ENCODE results near the gene COL23A1. TPM values are rescaled to one million over a fixed set of nuclear protein-coding genes. Genes with fewer than 3 reads are reported as not detected.
A peak's percentile ranks its signal among the peaks of the same experiment; 100 is the strongest.

Gene COL23A1
- total RNA-seq, 2 experiments from 2014 or later: 0.63 to 0.68 TPM

GRCh38 chr5:178473854-178474253 is 116.3 kb downstream of the COL23A1 start:
- Mint-ChIP-seq H3K27me3 (ENCODE audit: low read depth) (no peaks in the 10 kb centered on the region), H3K4me3 (no peak overlapping the region), H3K36me3 (ENCODE audit: low read depth) (no peaks in the 10 kb centered on the region), H3K27ac (no peak overlapping the region), H3K4me1 (ENCODE audit: low read depth) (peaks cover 10% of the 10 kb centered on the region), H3K9me3 (ENCODE audit: insufficient read depth) (no peaks in the 10 kb centered on the region)
- ChIA-PET POLR2A (no interaction called here), CTCF (interaction anchor here (1.2 kb wide), 1 partner anchor 12 kb away, joined by 3 read pairs; no protein-coding TSS in a partner anchor)
- peak; percentile 26 for DNase-seq
- no peak for ATAC-seq

- Mint-ChIP-seq H3K4me1 (ENCODE audit: low read depth) (peaks cover 10% of the 10 kb centered on the region), H3K27me3 (ENCODE audit: low read depth) (no peaks in the 10 kb centered on the region), H3K4me3 (no peak overlapping the region), H3K9me3 (ENCODE audit: insufficient read depth) (no peaks in the 10 kb centered on the region), H3K27ac (no peak overlapping the region), H3K36me3 (ENCODE audit: low read depth) (no peaks in the 10 kb centered on the region)
- POLR2A ChIA-PET: interaction anchor here (0.6 kb wide), 1 partner anchor 791 kb away, joined by 3 read pairs; no protein-coding TSS in a partner anchor
- no peak for ATAC-seq
- CTCF ChIA-PET: interaction anchor here (0.9 to 2.7 kb wide), 2 partner anchors 11 to 19 kb away, joined by 3 to 10 read pairs; no protein-coding TSS in a partner anchor
- no peak for DNase-seq
Measured at GRCh38 chr5:178472138-178472537, 118.1 kb downstream of the COL23A1 start.

GRCh38 chr5:178471711-178472110 is 118.5 kb downstream of the COL23A1 start:
- Mint-ChIP-seq H3K9me3 (ENCODE audit: insufficient read depth) (no peaks in the 10 kb centered on the region), H3K4me1 (ENCODE audit: low read depth) (peaks cover 10% of the 10 kb centered on the region), H3K4me3 (no peak overlapping the region), H3K27ac (no peak overlapping the region), H3K27me3 (ENCODE audit: low read depth) (no peaks in the 10 kb centered on the region), H3K36me3 (ENCODE audit: low read depth) (no peaks in the 10 kb centered on the region)
- DNase-seq (no peak), ATAC-seq (no peak)
- CTCF ChIA-PET: interaction anchor here (0.9 to 2.7 kb wide), 2 partner anchors 11 to 19 kb away, joined by 3 to 10 read pairs; no protein-coding TSS in a partner anchor
- POLR2A ChIA-PET: no interaction called here

- ChIA-PET POLR2A (no interaction called here), CTCF (interaction anchor here (2.7 kb wide), 1 partner anchor 10 kb away, joined by 10 read pairs; no protein-coding TSS in a partner anchor)
Measured at GRCh38 chr5:178470760-178471025, 119.5 kb downstream of the COL23A1 start.

GRCh38 chr5:178469975-178470759 is 120.0 kb downstream of the COL23A1 start:
- H3K9me3 Mint-ChIP-seq (ENCODE audit: insufficient read depth): no peaks in the 10 kb centered on the region
- H3K36me3 Mint-ChIP-seq (ENCODE audit: low read depth): no peaks in the 10 kb centered on the region
- ChIA-PET CTCF (interaction anchor here (2.7 kb wide), 1 partner anchor 9 kb away, joined by 10 read pairs; no protein-coding TSS in a partner anchor), POLR2A (no interaction called here)
- H3K4me3 Mint-ChIP-seq: no peak overlapping the region
- H3K4me1 Mint-ChIP-seq (ENCODE audit: low read depth): peaks cover 10% of the 10 kb centered on the region
- ATAC-seq (no peak), DNase-seq (no peak)
- H3K27me3 Mint-ChIP-seq (ENCODE audit: low read depth): no peaks in the 10 kb centered on the region
- H3K27ac Mint-ChIP-seq: no peak overlapping the region

More at GRCh38 chr5:178470760-178471025, 119.5 kb downstream of the COL23A1 start:
- Mint-ChIP-seq H3K4me3 (no peak overlapping the region), H3K4me1 (ENCODE audit: low read depth) (peaks cover 10% of the 10 kb centered on the region), H3K9me3 (ENCODE audit: insufficient read depth) (no peaks in the 10 kb centered on the region), H3K27me3 (ENCODE audit: low read depth) (no peaks in the 10 kb centered on the region), H3K27ac (no peak overlapping the region), H3K36me3 (ENCODE audit: low read depth) (no peaks in the 10 kb centered on the region)
- no peak for DNase-seq
- no peak for ATAC-seq

GRCh38 chr5:178469011-178469974 is 120.9 kb downstream of the COL23A1 start:
- POLR2A ChIA-PET: interaction anchor here (0.9 kb wide), 1 partner anchor 26 kb away, joined by 3 read pairs; no protein-coding TSS in a partner anchor
- Mint-ChIP-seq H3K9me3 (ENCODE audit: insufficient read depth) (no peaks in the 10 kb centered on the region), H3K4me1 (ENCODE audit: low read depth) (peaks cover 8% of the 10 kb centered on the region), H3K27ac (no peak overlapping the region), H3K4me3 (no peak overlapping the region), H3K36me3 (ENCODE audit: low read depth) (no peaks in the 10 kb centered on the region), H3K27me3 (ENCODE audit: low read depth) (no peaks in the 10 kb centered on the region)
- CTCF ChIA-PET: no interaction called here
- ATAC-seq: no peak
- DNase-seq: no peak

- no peak overlapping the region for H3K27ac Mint-ChIP-seq
- DNase-seq (no peak), ATAC-seq (no peak)
- POLR2A ChIA-PET: no interaction called here
- no peaks in the 10 kb centered on the region for H3K4me1 Mint-ChIP-seq (ENCODE audit: low read depth)
- H3K4me3 Mint-ChIP-seq: no peak overlapping the region
- no peaks in the 10 kb centered on the region for H3K9me3 Mint-ChIP-seq (ENCODE audit: insufficient read depth)
- CTCF ChIA-PET: no interaction called here
- no peaks in the 10 kb centered on the region for H3K27me3 Mint-ChIP-seq (ENCODE audit: low read depth)
- H3K36me3 Mint-ChIP-seq (ENCODE audit: low read depth): no peaks in the 10 kb centered on the region
Measured at GRCh38 chr5:178468196-178468685, 122.0 kb downstream of the COL23A1 start.

GRCh38 chr5:178467568-178468195 is 122.5 kb downstream of the COL23A1 start:
- CTCF ChIA-PET: no interaction called here
- H3K4me3 Mint-ChIP-seq: no peak overlapping the region
- ATAC-seq (no peak), DNase-seq (no peak)
- H3K27me3 Mint-ChIP-seq (ENCODE audit: low read depth): no peaks in the 10 kb centered on the region
- H3K4me1 Mint-ChIP-seq (ENCODE audit: low read depth): no peaks in the 10 kb centered on the region
- H3K27ac Mint-ChIP-seq: no peak overlapping the region
- H3K9me3 Mint-ChIP-seq (ENCODE audit: insufficient read depth): no peaks in the 10 kb centered on the region
- no peaks in the 10 kb centered on the region for H3K36me3 Mint-ChIP-seq (ENCODE audit: low read depth)
- POLR2A ChIA-PET: no interaction called here

GRCh38 chr5:178467205-178467567 is 123.0 kb downstream of the COL23A1 start:
- H3K36me3 Mint-ChIP-seq (ENCODE audit: low read depth): no peaks in the 10 kb centered on the region
- H3K4me1 Mint-ChIP-seq (ENCODE audit: low read depth): no peaks in the 10 kb centered on the region
- ChIA-PET POLR2A (no interaction called here), CTCF (no interaction called here)
- ATAC-seq (no peak), DNase-seq (no peak)
- H3K27ac Mint-ChIP-seq: no peak overlapping the region
- H3K9me3 Mint-ChIP-seq (ENCODE audit: insufficient read depth): no peaks in the 10 kb centered on the region
- no peaks in the 10 kb centered on the region for H3K27me3 Mint-ChIP-seq (ENCODE audit: low read depth)
- no peak overlapping the region for H3K4me3 Mint-ChIP-seq

GRCh38 chr5:178466342-178466741 is 123.9 kb downstream of the COL23A1 start:
- ATAC-seq (no peak), DNase-seq (no peak)
- no peaks in the 10 kb centered on the region for H3K36me3 Mint-ChIP-seq (ENCODE audit: low read depth)
- CTCF ChIA-PET: no interaction called here
- no peaks in the 10 kb centered on the region for H3K9me3 Mint-ChIP-seq (ENCODE audit: insufficient read depth)
- H3K27ac Mint-ChIP-seq: no peak overlapping the region
- H3K27me3 Mint-ChIP-seq (ENCODE audit: low read depth): peaks cover 4% of the 10 kb centered on the region
- H3K4me3 Mint-ChIP-seq: no peak overlapping the region
- H3K4me1 Mint-ChIP-seq (ENCODE audit: low read depth): no peaks in the 10 kb centered on the region
- POLR2A ChIA-PET: no interaction called here

- H3K4me3 Mint-ChIP-seq: no peak overlapping the region
- POLR2A ChIA-PET: no interaction called here
- no peak for DNase-seq
Measured at GRCh38 chr5:178465861-178466288, 124.3 kb downstream of the COL23A1 start.

More at GRCh38 chr5:178465861-178466288, 124.3 kb downstream of the COL23A1 start:
- H3K27me3 Mint-ChIP-seq (ENCODE audit: low read depth): peaks cover 4% of the 10 kb centered on the region
- H3K36me3 Mint-ChIP-seq (ENCODE audit: low read depth): no peaks in the 10 kb centered on the region
- CTCF ChIA-PET: no interaction called here
- no peak overlapping the region for H3K27ac Mint-ChIP-seq
- no peaks in the 10 kb centered on the region for H3K9me3 Mint-ChIP-seq (ENCODE audit: insufficient read depth)
- ATAC-seq: no peak
- H3K4me1 Mint-ChIP-seq (ENCODE audit: low read depth): no peaks in the 10 kb centered on the region

Data from activated CD8-positive, alpha-beta T cell treated with anti-CD3 and anti-CD28 coated beads, Interleukin-2, amount 10 ng/mL, durations not matched to agents 7 days and 5 days (primary cell).